Measurements from ENCODE around the gene KLF13.
A peak's percentile ranks its signal among the peaks of the same experiment; 100 is the strongest.

The KLF13 gene

GRCh38 chr15:31326156-31326874 lies at the start of gene KLF13:
Gene KLF13 (plus strand): TSS chr15:31326835. CDS start chr15:31327213, 378 bp downstream.
- peak; percentile 89 for DNase-seq

GRCh38 chr15:31277335-31278060 lies 49.1 kb upstream of the KLF13 start:
- no peak for DNase-seq

- DNase-seq: no peak
These were observed 48.6 kb upstream of the KLF13 start for GRCh38 chr15:31278061-31278445.

GRCh38 chr15:31278544-31279220 lies 48.0 kb upstream of the KLF13 start:
- no peak for DNase-seq

- DNase-seq: no peak
These were observed 47.2 kb upstream of the KLF13 start for GRCh38 chr15:31279221-31280045.

- no peak for DNase-seq
These were observed 46.4 kb upstream of the KLF13 start for GRCh38 chr15:31280046-31280830.

GRCh38 chr15:31280831-31281216 lies 45.8 kb upstream of the KLF13 start:
- DNase-seq: no peak

- no peak for DNase-seq
These were observed 43.6 kb upstream of the KLF13 start for GRCh38 chr15:31283043-31283442.

- no peak for DNase-seq
These were observed 40.8 kb upstream of the KLF13 start for GRCh38 chr15:31285772-31286261.

- DNase-seq: no peak
These were observed 35.5 kb upstream of the KLF13 start for GRCh38 chr15:31291048-31291578.

- DNase-seq: peak; percentile 41
These were observed 34.1 kb upstream of the KLF13 start for GRCh38 chr15:31292391-31293015.

GRCh38 chr15:31293655-31294054 lies 33.0 kb upstream of the KLF13 start:
- DNase-seq: no peak

- DNase-seq: no peak
These were observed 32.6 kb upstream of the KLF13 start for GRCh38 chr15:31294067-31294466.

- DNase-seq: no peak
These were observed 31.0 kb upstream of the KLF13 start for GRCh38 chr15:31295658-31296057.

GRCh38 chr15:31296219-31296645 lies 30.4 kb upstream of the KLF13 start:
- no peak for DNase-seq

- DNase-seq: no peak
These were observed 29.7 kb upstream of the KLF13 start for GRCh38 chr15:31296646-31297574.

GRCh38 chr15:31297575-31298456 lies 28.8 kb upstream of the KLF13 start:
- DNase-seq: no peak

- no peak for DNase-seq
These were observed 27.9 kb upstream of the KLF13 start for GRCh38 chr15:31298707-31299172.

GRCh38 chr15:31300208-31300661 lies 26.4 kb upstream of the KLF13 start:
- no peak for DNase-seq
